Esophagus muscularis mucosa (tissue), 3 donors: Measurements from ENCODE around the gene PLA2G4F.

ENCODE experiments used
- CTCF ChIP-seq, 3 experiments: fragments of 200-600 bp in 2 of 3; fragments of 450-650 bp in 1 of 3; sonication (generic) in 2 of 3; IDR thresholded peaks; one replicate each; pipeline ENCODE4 v1.5.1; 2017 to 2019; ENCODE audit warnings: antibody characterized with exemption in 3 of 3, mild to moderate bottlenecking in 2 of 3, moderate library complexity in 1 of 3
- POLR2AphosphoS5 ChIP-seq, 2 donors: sonication (generic); formaldehyde crosslinking; IDR thresholded peaks; one replicate each; pipeline ENCODE4 v1.6.1; 2017; ENCODE audit warnings: antibody characterized with exemption in 2 of 2

- TF ChIP-seq CTCF (IDR thresholded peaks at IDR 0.05) = no peak
- TF ChIP-seq POLR2AphosphoS5 (IDR thresholded peaks at IDR 0.05) = no peak
Measured at GRCh38 chr15:42152921-42153698, 3.3 kb downstream of the PLA2G4F start.
